ENCODE data around the gene GALNT12. TPM values are rescaled to one million over a fixed set of nuclear protein-coding genes. Genes with fewer than 3 reads are reported as not detected.

GALNT12 gene
- polyA plus RNA-seq, 1 donor (not counting 4 experiments of a cell fraction or from before 2014, with no cell fraction given): 1.8 TPM

- dilution Hi-C loops (cut with MboI; ENCODE audit: extremely low pct_ligation_motif_present, low sequenced_read_pairs): no loop called here
- no peak overlapping the region for H3K9ac ChIP-seq (ENCODE audit: control insufficient read depth, extremely low read depth, insufficient read depth, low read length)
- H3K9me3 ChIP-seq (ENCODE audit: control insufficient read depth, low read depth, low read length): no peaks in the 10 kb centered on the region
- TF ChIP-seq EZH2 (IDR thresholded peaks at IDR 0.05; ENCODE audit: low read length) (no peak), CTCF (optimal IDR thresholded peaks at IDR 0.05 in 1 of 3, IDR thresholded peaks at IDR 0.05 in 1 of 3, conservative IDR thresholded peaks at IDR 0.05 in 1 of 3; ENCODE audit: extremely low read depth in 1 of 3, insufficient read depth in 2 of 3, low read length in 3 of 3) (no peak)
- no peaks in the 10 kb centered on the region for H3K27me3 ChIP-seq (ENCODE audit: control insufficient read depth, extremely low read depth, insufficient read depth, low read length)
- DNase-seq (ENCODE audit: low read depth, low spot score): no peak
- no peak overlapping the region for H3K4me3 ChIP-seq (ENCODE audit: control insufficient read depth in 2 of 3, extremely low read depth in 1 of 3, insufficient read depth in 2 of 3, low read depth in 1 of 3, low read length in 3 of 3)
- H3K4me1 ChIP-seq (ENCODE audit: control insufficient read depth, extremely low read depth, insufficient read depth, low read length): peaks cover 10% of the 10 kb centered on the region
- H3K79me2 ChIP-seq (ENCODE audit: control insufficient read depth, insufficient read depth, low read length): no peaks in the 10 kb centered on the region
- no peaks in the 10 kb centered on the region for H4K20me1 ChIP-seq (ENCODE audit: control insufficient read depth, extremely low read depth, insufficient read depth, low read length)
- peaks cover under 1 to 7% of the 10 kb centered on the region in 2 experiments for H3K36me3 ChIP-seq (ENCODE audit: control insufficient read depth in 2 of 2, extremely low read depth in 1 of 2, insufficient read depth in 2 of 2, low read length in 2 of 2)
- no peak overlapping the region for H3K4me2 ChIP-seq (ENCODE audit: control insufficient read depth, extremely low read depth, insufficient read depth, low read depth, low read length)
- no peak overlapping the region for H3K27ac ChIP-seq (ENCODE audit: control insufficient read depth, insufficient read depth, low read length)
- H3K9me1 ChIP-seq (ENCODE audit: control insufficient read depth, extremely low read depth, insufficient read depth, low read length): peaks cover 2% of the 10 kb centered on the region
- H2AFZ ChIP-seq (ENCODE audit: control insufficient read depth, low read length): no peak overlapping the region
- FAIRE-seq: no peak
Measured at GRCh38 chr9:98766586-98766985, 40.9 kb upstream of the GALNT12 start.

- FAIRE-seq (no peak), DNase-seq (ENCODE audit: low read depth, low spot score) (no peak)
- dilution Hi-C loops (cut with MboI; ENCODE audit: extremely low pct_ligation_motif_present, low sequenced_read_pairs): no loop called here
- peaks cover 10% of the 10 kb centered on the region for H3K4me1 ChIP-seq (ENCODE audit: control insufficient read depth, extremely low read depth, insufficient read depth, low read length)
- H3K9me1 ChIP-seq (ENCODE audit: control insufficient read depth, extremely low read depth, insufficient read depth, low read length): peaks cover 2% of the 10 kb centered on the region
- H3K9me3 ChIP-seq (ENCODE audit: control insufficient read depth, low read depth, low read length): no peaks in the 10 kb centered on the region
- no peaks in the 10 kb centered on the region for H3K79me2 ChIP-seq (ENCODE audit: control insufficient read depth, insufficient read depth, low read length)
- H3K9ac ChIP-seq (ENCODE audit: control insufficient read depth, extremely low read depth, insufficient read depth, low read length): no peak overlapping the region
- no peak overlapping the region for H3K27ac ChIP-seq (ENCODE audit: control insufficient read depth, insufficient read depth, low read length)
- peaks cover 6 to 9% of the 10 kb centered on the region in 2 experiments for H3K36me3 ChIP-seq (ENCODE audit: control insufficient read depth in 2 of 2, extremely low read depth in 1 of 2, insufficient read depth in 2 of 2, low read length in 2 of 2)
- no peaks in the 10 kb centered on the region for H4K20me1 ChIP-seq (ENCODE audit: control insufficient read depth, extremely low read depth, insufficient read depth, low read length)
- no peaks in the 10 kb centered on the region for H3K27me3 ChIP-seq (ENCODE audit: control insufficient read depth, extremely low read depth, insufficient read depth, low read length)
- H2AFZ ChIP-seq (ENCODE audit: control insufficient read depth, low read length): no peak overlapping the region
- TF ChIP-seq CTCF (optimal IDR thresholded peaks at IDR 0.05 in 1 of 3, IDR thresholded peaks at IDR 0.05 in 1 of 3, conservative IDR thresholded peaks at IDR 0.05 in 1 of 3; ENCODE audit: extremely low read depth in 1 of 3, insufficient read depth in 2 of 3, low read length in 3 of 3): no peak
- TF ChIP-seq EZH2 (IDR thresholded peaks at IDR 0.05; ENCODE audit: low read length): no peak
- H3K4me2 ChIP-seq (ENCODE audit: control insufficient read depth, extremely low read depth, insufficient read depth, low read depth, low read length): no peak overlapping the region
- no peak overlapping the region for H3K4me3 ChIP-seq (ENCODE audit: control insufficient read depth in 2 of 3, extremely low read depth in 1 of 3, insufficient read depth in 2 of 3, low read depth in 1 of 3, low read length in 3 of 3)
Measured at GRCh38 chr9:98767196-98767595, 40.3 kb upstream of the GALNT12 start.
